OCI-LY3 (cell line): ENCODE measurements around the gene EFNA5.

Experiments used
- H2AFZ ChIP-seq: fragments of 200-600, 300-600 bp; shearing (Covaris generic); 2 replicates; pipeline ENCODE4 v1.6.0; 2014; ENCODE audit warnings: antibody characterized with exemption, low read depth, low read length
- H3K27ac ChIP-seq: fragments of 200-600, 300-600 bp; sonication (generic); 2 replicates; pipeline ENCODE4 v1.5.1; 2014; ENCODE audit warnings: mild to moderate bottlenecking, low read length, moderate library complexity, mixed read lengths
- H3K27me3 ChIP-seq: fragments of 200-600, 300-600 bp; sonication (generic); 2 replicates; pipeline ENCODE4 v1.6.1; 2014; ENCODE audit warnings: low read depth, low read length, mixed read lengths
- H3K36me3 ChIP-seq: fragments of 200-600, 300-600 bp; sonication (generic); replicated peaks from 2 replicates; pipeline ENCODE3; 2014; ENCODE audit warnings: low read depth, low read length, mixed read lengths
- H3K4me1 ChIP-seq: fragments of 300-600, 200-600 bp; sonication (generic); 2 replicates; pipeline ENCODE4 v1.6.1; 2014; ENCODE audit warnings: low read length, mixed read lengths
- H3K4me2 ChIP-seq: fragments of 200-600, 300-600 bp; sonication (generic); 2 replicates; pipeline ENCODE4 v1.6.1; 2014; ENCODE audit warnings: low read length, mixed read lengths
- H3K4me3 ChIP-seq: fragments of 300-600, 200-600 bp; sonication (generic); 2 replicates; pipeline ENCODE4 v1.5.1; 2014; ENCODE audit warnings: antibody characterized with exemption, mild to moderate bottlenecking, low read length, moderate library complexity
- H3K79me2 ChIP-seq: fragments of 300-600, 200-600 bp; shearing (Covaris generic); 2 replicates; pipeline ENCODE4 v1.6.1; 2014; ENCODE audit warnings: mild to moderate bottlenecking, low read length, mixed read lengths
- H3K9ac ChIP-seq: fragments of 300-600, 200-600 bp; shearing (Covaris generic); 2 replicates; pipeline ENCODE4 v1.6.0; 2014; ENCODE audit warnings: mild to moderate bottlenecking, low read length, moderate library complexity
- H3K9me3 ChIP-seq: fragments of 200-600, 300-600 bp; shearing (Covaris generic); 2 replicates; pipeline ENCODE4 v1.6.1; 2014; ENCODE audit warnings: low read length, mixed read lengths; ENCODE audit not compliant: insufficient read depth
- H4K20me1 ChIP-seq: fragments of 200-600, 300-600 bp; sonication (generic); 2 replicates; pipeline ENCODE4 v1.6.1; 2016; ENCODE audit warnings: low read length, mixed read lengths; ENCODE audit not compliant: insufficient read depth
- EZH2phosphoT487 ChIP-seq: fragments of 200-600 bp; shearing (Covaris generic); IDR thresholded peaks from 2 replicates; pipeline ENCODE4 v1.6.1; 2018; ENCODE audit warnings: antibody characterized with exemption, mixed run types, low read depth
- TF ChIP-seq, protein P1 (sequence below): fragments of 200-600, 300-600 bp; sonication (generic); IDR thresholded peaks from 2 replicates; pipeline ENCODE4 v1.5.1; 2014; ENCODE audit warnings: antibody characterized with exemption, low read length, low read depth

The EFNA5 gene

DNA sequence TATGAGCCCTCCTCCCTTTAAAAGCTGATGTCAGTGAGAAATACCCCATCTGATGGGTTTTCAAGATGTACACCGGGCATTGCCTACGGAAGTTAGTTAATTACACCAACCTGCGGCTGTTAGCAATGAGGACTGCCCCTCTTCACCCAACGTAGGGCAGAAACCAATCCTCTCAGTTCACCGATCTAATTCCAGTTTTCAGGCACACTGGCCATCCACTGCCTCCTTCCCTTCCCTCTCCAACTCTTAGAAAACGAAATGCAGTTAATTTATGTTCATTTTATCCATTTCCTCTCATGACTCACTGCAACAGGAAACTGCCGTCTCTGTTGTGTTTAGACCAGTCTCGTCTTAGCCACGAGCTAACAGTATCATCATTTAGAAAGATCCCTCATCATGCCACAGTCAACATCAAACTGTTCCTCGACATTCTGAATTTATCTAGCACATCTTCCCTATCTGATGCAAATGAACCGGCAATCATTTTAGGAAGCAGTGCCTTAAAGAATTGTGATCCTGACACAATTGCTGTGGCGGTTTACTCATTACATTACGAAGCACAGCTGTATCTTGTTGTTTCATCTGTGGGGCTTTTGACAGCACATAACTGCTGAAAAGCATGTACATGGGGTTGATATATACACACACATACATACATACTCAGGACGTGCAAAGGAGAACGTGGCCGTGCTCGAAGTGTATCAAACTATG is 168.6 kb downstream of the EFNA5 start:
- TF ChIP-seq EZH2phosphoT487 = no peak
- TF ChIP-seq, protein P1, sequence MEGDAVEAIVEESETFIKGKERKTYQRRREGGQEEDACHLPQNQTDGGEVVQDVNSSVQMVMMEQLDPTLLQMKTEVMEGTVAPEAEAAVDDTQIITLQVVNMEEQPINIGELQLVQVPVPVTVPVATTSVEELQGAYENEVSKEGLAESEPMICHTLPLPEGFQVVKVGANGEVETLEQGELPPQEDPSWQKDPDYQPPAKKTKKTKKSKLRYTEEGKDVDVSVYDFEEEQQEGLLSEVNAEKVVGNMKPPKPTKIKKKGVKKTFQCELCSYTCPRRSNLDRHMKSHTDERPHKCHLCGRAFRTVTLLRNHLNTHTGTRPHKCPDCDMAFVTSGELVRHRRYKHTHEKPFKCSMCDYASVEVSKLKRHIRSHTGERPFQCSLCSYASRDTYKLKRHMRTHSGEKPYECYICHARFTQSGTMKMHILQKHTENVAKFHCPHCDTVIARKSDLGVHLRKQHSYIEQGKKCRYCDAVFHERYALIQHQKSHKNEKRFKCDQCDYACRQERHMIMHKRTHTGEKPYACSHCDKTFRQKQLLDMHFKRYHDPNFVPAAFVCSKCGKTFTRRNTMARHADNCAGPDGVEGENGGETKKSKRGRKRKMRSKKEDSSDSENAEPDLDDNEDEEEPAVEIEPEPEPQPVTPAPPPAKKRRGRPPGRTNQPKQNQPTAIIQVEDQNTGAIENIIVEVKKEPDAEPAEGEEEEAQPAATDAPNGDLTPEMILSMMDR = no peak
- H3K27ac ChIP-seq = no peak overlapping the region
- H3K4me3 ChIP-seq = no peak overlapping the region
- H3K9ac ChIP-seq = no peak overlapping the region
- H3K79me2 ChIP-seq = no peaks in the 10 kb centered on the region
- no peak overlapping the region for H3K4me2 ChIP-seq
- no peaks in the 10 kb centered on the region for H3K9me3 ChIP-seq
- no peak overlapping the region for H2AFZ ChIP-seq
- no peaks in the 10 kb centered on the region for H3K36me3 ChIP-seq
- no peaks in the 10 kb centered on the region for H3K4me1 ChIP-seq
- no peaks in the 10 kb centered on the region for H4K20me1 ChIP-seq
- no peaks in the 10 kb centered on the region for H3K27me3 ChIP-seq

DNA sequence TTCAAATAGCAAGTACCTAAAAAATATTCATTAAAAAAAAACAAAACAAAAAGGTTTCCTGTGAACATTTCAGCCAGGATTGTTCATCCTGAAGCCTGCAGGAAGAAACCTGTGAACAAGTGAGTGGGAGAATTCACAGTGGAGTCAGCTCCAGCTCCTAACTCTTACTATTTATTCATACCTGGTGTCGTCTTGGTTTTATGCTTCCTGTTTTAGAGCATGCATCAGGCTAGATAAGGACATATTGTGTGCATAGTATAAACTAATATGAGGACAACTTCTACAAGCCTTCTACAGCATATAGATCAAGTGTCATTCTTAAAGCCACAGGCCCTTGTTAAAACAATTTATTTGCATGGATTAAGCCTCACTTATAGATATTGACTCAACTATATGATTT is 169.9 kb downstream of the EFNA5 start:
- Histone ChIP-seq H3K36me3 (no peaks in the 10 kb centered on the region), H3K79me2 (no peaks in the 10 kb centered on the region), H3K27ac (no peak overlapping the region), H3K9ac (no peak overlapping the region), H2AFZ (no peak overlapping the region), H4K20me1 (no peaks in the 10 kb centered on the region), H3K27me3 (no peaks in the 10 kb centered on the region), H3K9me3 (no peaks in the 10 kb centered on the region), H3K4me2 (no peak overlapping the region), H3K4me3 (no peak overlapping the region), H3K4me1 (no peaks in the 10 kb centered on the region)
- TF ChIP-seq EZH2phosphoT487 = no peak
- TF ChIP-seq, protein P1 = no peak

DNA sequence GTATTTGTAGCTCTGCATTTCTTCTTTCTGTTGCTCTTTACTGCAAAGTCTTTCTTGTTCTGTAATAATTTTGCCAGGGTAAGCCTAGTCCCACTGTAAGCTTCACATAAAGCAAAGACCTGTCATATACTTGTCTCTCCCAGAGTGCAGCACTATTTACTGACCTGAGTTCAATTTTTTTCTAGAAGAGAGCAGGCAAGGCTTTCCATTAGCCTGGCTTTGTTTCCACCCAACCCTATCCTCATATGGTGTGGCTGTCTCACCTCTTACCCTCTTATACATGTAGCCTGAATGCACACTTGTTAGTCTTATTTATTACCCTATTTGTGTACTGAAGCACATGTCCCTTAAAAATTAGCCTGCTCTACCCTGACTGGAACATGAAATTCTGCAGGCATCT is 170.4 kb downstream of the EFNA5 start:
- no peak overlapping the region for H3K9ac ChIP-seq
- H3K4me1 ChIP-seq = no peaks in the 10 kb centered on the region
- TF ChIP-seq EZH2phosphoT487 = no peak
- TF ChIP-seq, protein P1 = no peak
- H3K9me3 ChIP-seq = no peaks in the 10 kb centered on the region
- no peak overlapping the region for H3K4me3 ChIP-seq
- H3K79me2 ChIP-seq = no peaks in the 10 kb centered on the region
- no peaks in the 10 kb centered on the region for H4K20me1 ChIP-seq
- H2AFZ ChIP-seq = no peak overlapping the region
- H3K27ac ChIP-seq = no peak overlapping the region
- no peak overlapping the region for H3K4me2 ChIP-seq
- no peaks in the 10 kb centered on the region for H3K36me3 ChIP-seq
- H3K27me3 ChIP-seq = no peaks in the 10 kb centered on the region

DNA sequence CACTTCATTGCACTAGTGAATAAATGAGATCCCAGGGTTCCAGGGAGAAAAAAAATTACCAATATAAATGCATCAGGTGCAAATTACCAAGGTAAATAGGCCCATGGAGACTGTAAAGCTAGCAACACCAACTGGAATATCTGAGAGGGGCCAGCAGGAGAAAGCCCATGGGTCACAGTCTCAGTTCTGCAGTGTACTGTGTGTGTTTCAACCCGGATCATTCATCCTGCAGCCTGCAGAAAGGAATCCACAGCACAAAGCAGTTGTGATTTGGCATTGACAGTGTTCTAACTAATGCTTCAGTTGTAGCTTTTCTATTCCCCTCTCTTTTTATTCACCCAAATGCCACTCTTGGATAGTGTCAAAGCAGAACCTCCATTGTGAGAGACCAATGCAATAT is 171.0 kb downstream of the EFNA5 start:
- Histone ChIP-seq H3K4me2 (no peak overlapping the region), H3K27ac (no peak overlapping the region), H3K4me3 (no peak overlapping the region), H3K9ac (no peak overlapping the region), H3K36me3 (no peaks in the 10 kb centered on the region), H3K27me3 (no peaks in the 10 kb centered on the region), H2AFZ (no peak overlapping the region), H3K4me1 (no peaks in the 10 kb centered on the region), H3K9me3 (no peaks in the 10 kb centered on the region), H3K79me2 (no peaks in the 10 kb centered on the region), H4K20me1 (no peaks in the 10 kb centered on the region)
- no peak for TF ChIP-seq EZH2phosphoT487
- TF ChIP-seq, protein P1 = no peak
